ENCODE data around the gene CD93.

DNA sequence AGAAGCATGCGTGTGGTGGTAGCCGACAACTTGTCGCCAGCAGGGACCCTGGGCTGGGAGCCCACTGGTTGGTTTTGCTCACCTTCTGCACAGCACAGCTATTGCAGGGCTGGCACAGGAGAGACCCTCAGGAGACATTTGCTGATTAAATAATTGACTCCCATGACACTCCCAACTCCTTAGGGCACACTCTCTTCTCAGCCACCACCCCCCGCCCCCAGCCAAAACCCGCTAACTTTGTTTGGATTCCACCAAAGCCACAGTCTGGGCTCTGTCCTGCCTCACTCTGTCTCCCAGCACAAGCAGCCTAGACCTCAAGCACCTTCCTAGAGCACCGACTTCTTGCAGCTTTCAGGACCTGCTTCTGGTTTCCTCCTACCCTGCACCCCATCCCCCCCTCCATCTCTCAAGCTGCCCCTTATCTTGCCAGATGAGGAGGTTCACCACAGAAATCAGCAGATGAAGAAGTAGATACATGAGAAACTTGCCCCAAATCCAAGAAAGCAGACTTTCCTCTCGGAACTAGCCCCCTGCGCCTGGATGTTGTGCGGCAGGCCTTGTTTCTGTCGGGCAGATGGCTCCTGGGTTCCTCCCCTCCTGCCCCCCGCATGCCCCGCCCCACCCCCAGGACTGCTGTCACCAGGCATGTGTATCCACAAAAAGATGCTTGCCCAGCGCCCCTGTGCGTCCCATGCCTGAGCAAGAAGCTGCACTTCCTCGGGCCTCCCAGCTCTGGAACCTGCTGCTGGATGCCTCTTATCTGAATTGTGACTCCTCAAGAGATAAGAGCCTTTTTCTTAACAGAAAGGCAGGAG lies 35.0 kb upstream of the CD93 start:
- no peak for TF ChIP-seq CTCF (IDR thresholded peaks at IDR 0.05)
- no peak for TF ChIP-seq POLR2A (IDR thresholded peaks at IDR 0.05)

Measured in testis (tissue), 2 donors.